ENCODE data around the gene EIF4G1.

EIF4G1 gene

DNA sequence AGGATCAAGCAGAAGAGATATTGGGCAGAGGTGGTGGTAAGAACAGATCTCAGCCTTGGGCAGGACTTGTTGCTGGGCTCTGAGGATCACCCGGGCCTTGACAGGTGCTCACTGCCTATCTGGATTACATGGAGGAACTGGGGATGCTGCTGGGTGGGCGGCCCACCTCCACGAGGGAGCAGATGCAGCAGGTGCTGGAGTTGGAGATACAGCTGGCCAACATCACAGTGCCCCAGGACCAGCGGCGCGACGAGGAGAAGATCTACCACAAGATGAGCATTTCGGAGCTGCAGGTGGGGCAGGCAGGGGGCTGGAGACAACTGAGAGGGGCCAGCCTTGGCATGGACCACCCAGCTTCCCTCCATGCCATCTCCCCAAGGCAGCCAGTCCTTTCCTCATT, 30.7 kb upstream of the EIF4G1 start:
- H3K9me3 ChIP-seq (ENCODE audit: insufficient read depth, low read depth, low read length): no peaks in the 10 kb centered on the region

DNA sequence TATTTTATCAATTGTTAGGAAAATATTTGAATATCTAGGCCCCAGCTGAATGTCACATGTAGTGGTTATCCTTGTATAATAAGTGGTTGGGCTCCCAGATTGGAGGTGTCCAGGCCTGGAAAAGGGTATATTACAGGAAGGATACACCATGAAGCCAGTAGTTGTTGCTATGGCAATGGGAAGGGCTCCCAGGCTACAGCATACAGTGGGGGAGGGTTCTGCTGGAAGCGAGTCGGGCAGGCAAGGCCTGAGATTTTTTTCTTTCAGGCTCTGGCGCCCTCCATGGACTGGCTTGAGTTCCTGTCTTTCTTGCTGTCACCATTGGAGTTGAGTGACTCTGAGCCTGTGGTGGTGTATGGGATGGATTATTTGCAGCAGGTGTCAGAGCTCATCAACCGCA, 29.7 kb upstream of the EIF4G1 start:
- Histone ChIP-seq H3K4me3 (ENCODE audit: low read length, poor library complexity, severe bottlenecking) (no peak overlapping the region), H2AFZ (ENCODE audit: low read length) (no peak overlapping the region), H3K4me2 (ENCODE audit: low read depth, low read length, poor library complexity, severe bottlenecking) (no peak overlapping the region), H3K9me2 (replicated peaks; ENCODE audit: low read depth, low read length) (no peaks in the 10 kb centered on the region), H4K20me1 (ENCODE audit: insufficient read depth, low read length, poor library complexity, severe bottlenecking) (no peaks in the 10 kb centered on the region), H3K79me2 (ENCODE audit: insufficient read depth, low read length) (no peaks in the 10 kb centered on the region), H3K36me3 (ENCODE audit: insufficient read depth, low read length) (no peaks in the 10 kb centered on the region), H3K9ac (ENCODE audit: low read depth, low read length, poor library complexity, severe bottlenecking) (no peak overlapping the region), H3K9me3 (ENCODE audit: insufficient read depth, low read depth, low read length) (no peaks in the 10 kb centered on the region), H3K4me1 (ENCODE audit: insufficient read depth, low read length, poor library complexity, severe bottlenecking) (no peaks in the 10 kb centered on the region), H3K27me3 (ENCODE audit: insufficient read depth, low read length, poor library complexity, severe bottlenecking) (no peaks in the 10 kb centered on the region), H3F3A (ENCODE audit: low read depth) (no peaks in the 10 kb centered on the region)
- TF ChIP-seq, protein P1, sequence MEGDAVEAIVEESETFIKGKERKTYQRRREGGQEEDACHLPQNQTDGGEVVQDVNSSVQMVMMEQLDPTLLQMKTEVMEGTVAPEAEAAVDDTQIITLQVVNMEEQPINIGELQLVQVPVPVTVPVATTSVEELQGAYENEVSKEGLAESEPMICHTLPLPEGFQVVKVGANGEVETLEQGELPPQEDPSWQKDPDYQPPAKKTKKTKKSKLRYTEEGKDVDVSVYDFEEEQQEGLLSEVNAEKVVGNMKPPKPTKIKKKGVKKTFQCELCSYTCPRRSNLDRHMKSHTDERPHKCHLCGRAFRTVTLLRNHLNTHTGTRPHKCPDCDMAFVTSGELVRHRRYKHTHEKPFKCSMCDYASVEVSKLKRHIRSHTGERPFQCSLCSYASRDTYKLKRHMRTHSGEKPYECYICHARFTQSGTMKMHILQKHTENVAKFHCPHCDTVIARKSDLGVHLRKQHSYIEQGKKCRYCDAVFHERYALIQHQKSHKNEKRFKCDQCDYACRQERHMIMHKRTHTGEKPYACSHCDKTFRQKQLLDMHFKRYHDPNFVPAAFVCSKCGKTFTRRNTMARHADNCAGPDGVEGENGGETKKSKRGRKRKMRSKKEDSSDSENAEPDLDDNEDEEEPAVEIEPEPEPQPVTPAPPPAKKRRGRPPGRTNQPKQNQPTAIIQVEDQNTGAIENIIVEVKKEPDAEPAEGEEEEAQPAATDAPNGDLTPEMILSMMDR (conservative IDR thresholded peaks at IDR 0.05; ENCODE audit: low read length): peak; percentile 71
- no peak for TF ChIP-seq EZH2phosphoT487 (IDR thresholded peaks at IDR 0.05; ENCODE audit: borderline replicate concordance)

More for the DNA sequence above, 30.7 kb upstream of the EIF4G1 start:
- Histone ChIP-seq H3K4me3 (ENCODE audit: low read length, poor library complexity, severe bottlenecking) (no peak overlapping the region), H3K9me2 (replicated peaks; ENCODE audit: low read depth, low read length) (no peaks in the 10 kb centered on the region), H3F3A (ENCODE audit: low read depth) (no peaks in the 10 kb centered on the region), H3K79me2 (ENCODE audit: insufficient read depth, low read length) (no peaks in the 10 kb centered on the region), H3K9ac (ENCODE audit: low read depth, low read length, poor library complexity, severe bottlenecking) (no peak overlapping the region), H3K4me1 (ENCODE audit: insufficient read depth, low read length, poor library complexity, severe bottlenecking) (no peaks in the 10 kb centered on the region), H4K20me1 (ENCODE audit: insufficient read depth, low read length, poor library complexity, severe bottlenecking) (no peaks in the 10 kb centered on the region), H3K27me3 (ENCODE audit: insufficient read depth, low read length, poor library complexity, severe bottlenecking) (no peaks in the 10 kb centered on the region), H3K36me3 (ENCODE audit: insufficient read depth, low read length) (no peaks in the 10 kb centered on the region), H3K4me2 (ENCODE audit: low read depth, low read length, poor library complexity, severe bottlenecking) (no peak overlapping the region), H2AFZ (ENCODE audit: low read length) (no peak overlapping the region)
- TF ChIP-seq, protein P1 (conservative IDR thresholded peaks at IDR 0.05; ENCODE audit: low read length): no peak
- no peak for TF ChIP-seq EZH2phosphoT487 (IDR thresholded peaks at IDR 0.05; ENCODE audit: borderline replicate concordance)

DNA sequence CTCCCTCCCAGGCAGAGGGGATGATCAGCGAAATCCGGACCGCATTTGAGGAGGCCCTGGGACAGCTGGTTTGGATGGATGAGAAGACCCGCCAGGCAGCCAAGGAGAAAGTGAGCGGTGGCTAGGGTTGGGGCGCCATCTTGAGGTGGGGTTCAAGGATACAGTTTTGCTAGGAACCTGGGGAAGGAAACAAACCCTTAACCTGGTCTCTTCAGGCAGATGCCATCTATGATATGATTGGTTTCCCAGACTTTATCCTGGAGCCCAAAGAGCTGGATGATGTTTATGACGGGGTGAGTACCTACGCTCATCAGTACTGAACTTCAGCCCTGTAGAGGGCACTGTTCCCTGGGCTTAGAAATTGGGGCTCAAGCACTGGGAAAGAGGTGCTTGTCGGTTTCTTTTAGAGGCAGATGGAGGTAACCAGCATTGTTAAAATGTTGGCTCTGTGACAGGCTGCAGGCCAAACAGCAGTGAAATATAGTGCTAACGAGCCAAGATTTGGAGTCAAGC, 24.9 kb upstream of the EIF4G1 start:
- no peak overlapping the region for H3K9ac ChIP-seq (ENCODE audit: low read depth, low read length, poor library complexity, severe bottlenecking)
- no peaks in the 10 kb centered on the region for H3K79me2 ChIP-seq (ENCODE audit: insufficient read depth, low read length)
- H3K9me3 ChIP-seq (ENCODE audit: insufficient read depth, low read depth, low read length): no peaks in the 10 kb centered on the region
- H3K9me2 ChIP-seq (replicated peaks; ENCODE audit: low read depth, low read length): no peaks in the 10 kb centered on the region
- no peaks in the 10 kb centered on the region for H4K20me1 ChIP-seq (ENCODE audit: insufficient read depth, low read length, poor library complexity, severe bottlenecking)
- no peaks in the 10 kb centered on the region for H3F3A ChIP-seq (ENCODE audit: low read depth)
- peak overlapping the region; percentile 42; the same call in 1 of the 2 replicates for H2AFZ ChIP-seq (ENCODE audit: low read length)
- TF ChIP-seq, protein P1 (conservative IDR thresholded peaks at IDR 0.05; ENCODE audit: low read length): peak; percentile 86
- TF ChIP-seq EZH2phosphoT487 (IDR thresholded peaks at IDR 0.05; ENCODE audit: borderline replicate concordance): no peak
- no peaks in the 10 kb centered on the region for H3K27me3 ChIP-seq (ENCODE audit: insufficient read depth, low read length, poor library complexity, severe bottlenecking)
- H3K4me1 ChIP-seq (ENCODE audit: insufficient read depth, low read length, poor library complexity, severe bottlenecking): no peaks in the 10 kb centered on the region
- H3K36me3 ChIP-seq (ENCODE audit: insufficient read depth, low read length): no peaks in the 10 kb centered on the region
- H3K4me2 ChIP-seq (ENCODE audit: low read depth, low read length, poor library complexity, severe bottlenecking): peak overlapping the region; percentile 6
- no peak overlapping the region for H3K4me3 ChIP-seq (ENCODE audit: low read length, poor library complexity, severe bottlenecking)
